Subcutaneous abdominal adipose tissue (tissue), 5 donors: Measurements from ENCODE around the gene CTNND2.

Experiments
- H3K27ac ChIP-seq: one replicate; pipeline ENCODE4 v1.7.0; 2013; ENCODE audit warnings: low read depth, mild to moderate bottlenecking, inconsistent platforms, low read length, moderate library complexity
- H3K27me3 ChIP-seq, 5 donors: one replicate each; pipeline ENCODE4 v1.7.0; 2013; ENCODE audit warnings: low read length in 5 of 5, inconsistent platforms in 1 of 5; ENCODE audit not compliant: control insufficient read depth in 5 of 5, insufficient read depth in 4 of 5
- H3K36me3 ChIP-seq, 5 donors: one replicate each; pipeline ENCODE4 v1.7.0; 2013; ENCODE audit warnings: low read length in 5 of 5; ENCODE audit not compliant: control insufficient read depth in 5 of 5, insufficient read depth in 5 of 5
- H3K4me1 ChIP-seq, 5 donors: one replicate each; pipeline ENCODE4 v1.7.0; 2013; ENCODE audit warnings: low read length in 5 of 5, mild to moderate bottlenecking in 3 of 5, moderate library complexity in 1 of 5; ENCODE audit not compliant: control insufficient read depth in 5 of 5, insufficient read depth in 5 of 5
- H3K4me3 ChIP-seq, 5 donors: one replicate each; pipeline ENCODE4 v1.7.0; 2013; ENCODE audit warnings: low read length in 5 of 5, low read depth in 1 of 5
- H3K9ac ChIP-seq, 5 donors: one replicate each; pipeline ENCODE4 v1.7.0; 2013; ENCODE audit warnings: low read length in 5 of 5, mild to moderate bottlenecking in 4 of 5, moderate library complexity in 3 of 5
- H3K9me3 ChIP-seq, 5 donors: one replicate each; pipeline ENCODE4 v1.7.0; 2013; ENCODE audit warnings: low read length in 5 of 5; ENCODE audit not compliant: control insufficient read depth in 5 of 5
- donor health status: healthy.
- donor health status: healthy.
- donor health status: healthy.
- donor health status: healthy.
- donor health status: healthy.

The CTNND2 gene

DNA sequence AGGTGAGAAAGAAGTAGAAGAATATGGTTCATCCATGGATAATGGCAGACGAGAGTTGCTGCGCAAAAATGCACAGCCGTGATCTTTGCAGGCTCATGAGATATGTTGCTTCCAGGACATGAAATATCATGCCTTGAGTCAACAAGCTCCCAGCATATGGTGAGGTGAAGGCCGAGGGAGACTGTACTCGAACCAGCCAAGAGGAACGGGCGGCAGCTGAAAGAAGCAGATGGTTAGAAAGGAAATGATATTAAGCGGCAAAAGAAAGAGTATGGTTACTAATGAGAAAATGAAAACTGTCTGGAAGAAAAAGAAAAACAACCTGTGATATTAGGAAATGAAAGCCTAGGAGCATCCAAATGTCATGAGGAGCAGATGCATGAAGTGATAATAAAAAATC is 798.5 kb downstream of the CTNND2 start:
- H3K27me3 ChIP-seq, result no peaks in the 10 kb centered on the region
- no peaks in the 10 kb centered on the region for H3K4me1 ChIP-seq
- H3K4me3 ChIP-seq, result no peak overlapping the region
- no peaks in the 10 kb centered on the region for H3K36me3 ChIP-seq
- H3K9ac ChIP-seq, result no peak overlapping the region
- H3K9me3 ChIP-seq, result no peaks in the 10 kb centered on the region
- no peak overlapping the region for H3K27ac ChIP-seq

DNA sequence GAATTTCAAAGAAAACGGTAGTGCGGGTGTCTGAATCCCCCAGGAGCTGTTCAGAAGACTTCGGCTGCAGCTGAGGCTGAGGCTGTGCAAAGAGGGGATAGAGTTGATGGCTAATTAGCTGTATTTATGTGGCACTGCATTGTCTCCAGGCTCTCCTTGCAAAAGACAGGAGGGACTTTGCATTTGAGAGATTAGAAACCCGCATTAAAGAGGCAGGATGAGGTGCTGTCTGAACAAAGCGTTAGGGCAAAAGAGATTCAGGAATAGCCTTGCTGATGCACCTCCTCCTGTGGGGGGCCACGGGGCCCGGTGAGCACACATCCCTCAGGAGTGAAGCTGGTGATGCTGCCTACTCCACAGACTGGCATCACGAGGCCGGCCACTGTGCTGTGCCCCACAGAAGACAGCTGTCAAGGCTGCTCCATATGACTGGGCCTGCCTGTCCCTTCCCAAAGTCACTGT is 799.6 kb downstream of the CTNND2 start:
- no peaks in the 10 kb centered on the region for H3K4me1 ChIP-seq
- H3K36me3 ChIP-seq, result no peaks in the 10 kb centered on the region
- H3K9me3 ChIP-seq, result no peaks in the 10 kb centered on the region
- no peak overlapping the region for H3K9ac ChIP-seq
- no peak overlapping the region for H3K27ac ChIP-seq
- H3K4me3 ChIP-seq, result no peak overlapping the region
- H3K27me3 ChIP-seq, result no peaks in the 10 kb centered on the region

DNA sequence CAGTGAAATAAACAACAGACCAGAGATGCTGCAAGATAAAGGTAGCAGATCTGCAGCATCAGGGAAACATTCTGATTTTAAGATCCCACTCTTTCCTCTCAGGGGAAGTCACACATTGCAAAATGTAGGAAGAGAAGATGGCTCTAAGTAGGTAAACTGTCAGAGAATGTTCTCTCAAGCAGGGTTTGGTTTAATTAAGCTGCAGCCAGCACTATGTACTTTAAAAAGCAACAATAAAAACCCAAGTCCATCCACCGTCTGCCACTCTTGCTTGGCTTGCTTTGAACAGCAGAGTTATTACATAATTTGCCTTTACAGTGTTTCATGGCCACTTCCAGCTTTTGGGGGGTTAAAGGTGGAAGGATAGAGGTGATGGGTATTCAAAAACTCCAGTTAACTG is 800.0 kb downstream of the CTNND2 start:
- Histone ChIP-seq H3K9ac (no peak overlapping the region), H3K4me1 (no peaks in the 10 kb centered on the region), H3K36me3 (no peaks in the 10 kb centered on the region), H3K27ac (no peak overlapping the region), H3K4me3 (no peak overlapping the region), H3K27me3 (no peaks in the 10 kb centered on the region), H3K9me3 (no peaks in the 10 kb centered on the region)

DNA sequence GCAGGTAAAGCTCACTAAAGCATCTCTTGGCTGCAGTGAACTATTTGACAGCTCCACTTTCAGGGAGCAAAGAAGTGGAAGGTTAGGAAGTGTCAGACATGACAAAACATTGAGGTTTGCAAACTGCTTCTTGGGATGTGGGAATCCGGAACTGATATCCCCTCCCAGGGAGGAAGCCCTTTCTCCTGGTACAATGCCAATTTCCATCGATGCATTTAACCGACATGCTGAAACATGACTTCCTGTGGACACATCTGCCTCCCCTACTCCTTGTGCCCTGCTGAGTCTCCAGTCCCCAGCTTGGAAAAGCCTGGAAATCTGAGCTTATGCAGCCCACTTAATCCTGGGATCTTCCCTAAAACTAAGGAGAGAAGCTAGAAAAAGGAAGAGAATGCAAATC is 820.1 kb downstream of the CTNND2 start:
- no peaks in the 10 kb centered on the region for H3K36me3 ChIP-seq
- H3K9ac ChIP-seq, result no peak overlapping the region
- H3K9me3 ChIP-seq, result peaks cover 0 to 17% (median 6%) of the 10 kb centered on the region in 5 donors
- H3K27ac ChIP-seq, result no peak overlapping the region
- H3K4me3 ChIP-seq, result no peak overlapping the region
- H3K27me3 ChIP-seq, result no peaks in the 10 kb centered on the region
- no peaks in the 10 kb centered on the region for H3K4me1 ChIP-seq

DNA sequence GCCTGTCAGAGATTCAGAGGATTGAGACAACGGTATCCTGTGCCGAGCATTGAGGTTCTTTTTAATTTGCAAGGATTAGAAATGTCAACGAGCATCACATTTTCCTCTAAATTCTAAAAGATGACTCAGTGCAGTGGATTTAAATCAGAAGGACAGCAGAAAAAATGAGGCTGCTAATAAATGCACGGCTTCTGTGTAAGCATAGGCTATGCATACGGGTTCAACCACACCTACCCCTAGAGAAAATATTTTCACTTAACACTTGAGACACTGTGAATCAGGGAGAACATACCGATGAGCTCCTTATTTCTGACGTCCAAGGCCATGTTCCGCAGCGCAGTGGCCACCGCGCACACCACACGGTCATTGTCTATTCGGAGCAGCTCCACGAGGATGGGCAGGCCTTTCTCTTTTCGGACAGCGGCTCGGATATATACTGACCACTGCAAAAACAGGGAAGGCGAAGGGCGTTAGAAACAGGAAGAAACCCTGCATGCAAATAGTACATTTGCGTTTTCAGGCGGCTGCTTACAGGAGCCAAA is 821.8 kb downstream of the CTNND2 start:
- no peak overlapping the region for H3K4me3 ChIP-seq
- no peak overlapping the region for H3K9ac ChIP-seq
- H3K9me3 ChIP-seq, result peaks cover 0 to 7% (median 0%) of the 10 kb centered on the region in 5 donors
- H3K36me3 ChIP-seq, result no peaks in the 10 kb centered on the region
- H3K27me3 ChIP-seq, result no peaks in the 10 kb centered on the region
- H3K4me1 ChIP-seq, result no peaks in the 10 kb centered on the region
- H3K27ac ChIP-seq, result no peak overlapping the region

DNA sequence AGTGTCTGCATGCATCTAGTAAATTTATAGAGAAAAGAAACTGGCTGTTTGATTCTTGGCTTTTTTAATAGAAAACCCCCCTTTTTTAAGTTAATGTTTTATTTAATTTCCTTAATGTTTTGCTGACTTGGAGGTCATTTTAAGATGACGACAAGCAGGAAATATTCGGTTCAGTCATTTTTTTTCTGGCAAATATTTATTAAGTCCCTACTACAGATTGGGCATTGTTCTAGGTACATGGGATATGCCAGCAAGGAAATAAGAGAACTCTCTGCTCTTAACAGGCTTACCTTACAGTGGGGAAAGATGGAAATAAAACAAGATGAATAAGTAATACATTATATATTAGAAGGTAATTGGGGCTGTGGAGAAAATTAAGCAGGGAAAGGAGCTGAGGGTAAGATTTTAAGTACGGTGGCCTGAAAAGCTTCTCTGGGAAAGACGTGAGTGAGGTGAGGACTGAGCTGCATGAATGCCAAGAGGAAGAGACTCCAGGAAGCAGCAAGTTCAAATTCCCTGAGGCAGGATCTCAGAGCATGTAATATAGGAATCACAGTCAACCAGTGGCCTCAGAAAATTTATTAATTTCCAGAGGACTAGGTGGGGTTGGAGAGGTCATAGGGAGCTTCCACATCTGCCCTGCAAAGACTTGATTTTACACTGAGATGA is 827.2 kb downstream of the CTNND2 start:
- no peaks in the 10 kb centered on the region for H3K9me3 ChIP-seq
- H3K4me3 ChIP-seq, result no peak overlapping the region
- no peak overlapping the region for H3K9ac ChIP-seq
- H3K27ac ChIP-seq, result no peak overlapping the region
- H3K27me3 ChIP-seq, result no peaks in the 10 kb centered on the region
- H3K4me1 ChIP-seq, result no peaks in the 10 kb centered on the region
- H3K36me3 ChIP-seq, result no peaks in the 10 kb centered on the region

DNA sequence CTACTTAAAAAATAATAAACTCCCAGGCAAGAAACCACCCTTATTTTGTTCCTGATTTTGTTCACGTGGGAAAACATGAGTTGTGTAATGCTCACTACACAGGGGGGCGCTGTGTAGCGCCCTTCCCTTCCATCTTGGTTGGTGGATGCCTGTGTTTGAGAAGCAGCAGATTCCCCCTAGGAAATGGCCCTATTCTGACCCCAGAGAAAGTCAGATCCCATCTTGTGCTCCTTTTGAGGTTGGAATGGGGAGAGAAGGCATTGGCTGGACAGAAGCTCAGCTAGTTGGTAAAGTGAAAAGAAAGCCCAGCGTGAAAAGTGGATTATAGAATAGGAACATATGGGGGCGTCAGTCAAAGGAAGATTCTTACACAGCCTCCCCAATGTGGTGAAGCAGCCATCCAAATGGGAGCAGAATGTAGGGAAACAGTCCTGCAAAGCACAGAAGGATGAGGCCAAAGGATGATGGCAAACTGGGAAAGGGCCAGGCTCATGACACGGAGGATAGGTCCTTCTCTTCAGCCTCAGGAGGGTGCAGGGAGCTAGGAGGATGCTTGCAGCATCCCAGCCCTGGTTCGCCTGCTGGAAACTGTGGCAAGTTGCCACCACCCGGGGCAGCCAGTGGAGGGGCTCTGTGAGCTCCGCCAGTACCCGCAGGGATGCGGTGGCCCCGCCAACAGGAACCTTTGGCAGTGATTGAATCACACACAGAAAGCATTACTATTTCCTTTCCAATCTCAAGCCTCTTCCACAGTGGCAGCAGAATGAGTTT is 829.0 kb downstream of the CTNND2 start:
- Histone ChIP-seq H3K27ac (no peak overlapping the region), H3K9me3 (no peaks in the 10 kb centered on the region), H3K36me3 (no peaks in the 10 kb centered on the region), H3K27me3 (no peaks in the 10 kb centered on the region), H3K9ac (no peak overlapping the region), H3K4me1 (no peaks in the 10 kb centered on the region), H3K4me3 (no peak overlapping the region)

DNA sequence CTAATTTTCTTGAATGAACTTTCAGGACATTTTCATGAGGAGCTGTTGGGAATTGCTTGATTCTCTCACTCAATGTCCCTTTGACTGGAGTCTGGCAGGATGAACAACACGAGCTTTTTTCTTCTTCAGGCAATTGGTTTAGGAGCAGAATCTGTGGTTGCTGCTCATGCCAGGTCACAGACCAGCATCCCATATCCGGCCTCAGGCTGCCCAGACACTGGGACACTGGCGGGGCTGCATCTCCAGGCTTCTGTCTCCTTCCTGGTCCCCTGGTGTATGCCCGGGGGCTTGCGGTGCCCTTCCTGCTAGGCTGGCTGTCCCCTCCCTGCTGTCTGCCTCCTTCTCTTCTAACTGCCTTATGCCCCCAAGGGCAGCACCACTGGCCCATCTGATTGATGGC is 831.7 kb downstream of the CTNND2 start:
- Histone ChIP-seq H3K36me3 (no peaks in the 10 kb centered on the region), H3K9me3 (no peaks in the 10 kb centered on the region), H3K27ac (no peak overlapping the region), H3K9ac (no peak overlapping the region), H3K4me3 (no peak overlapping the region), H3K27me3 (no peaks in the 10 kb centered on the region), H3K4me1 (no peaks in the 10 kb centered on the region)

DNA sequence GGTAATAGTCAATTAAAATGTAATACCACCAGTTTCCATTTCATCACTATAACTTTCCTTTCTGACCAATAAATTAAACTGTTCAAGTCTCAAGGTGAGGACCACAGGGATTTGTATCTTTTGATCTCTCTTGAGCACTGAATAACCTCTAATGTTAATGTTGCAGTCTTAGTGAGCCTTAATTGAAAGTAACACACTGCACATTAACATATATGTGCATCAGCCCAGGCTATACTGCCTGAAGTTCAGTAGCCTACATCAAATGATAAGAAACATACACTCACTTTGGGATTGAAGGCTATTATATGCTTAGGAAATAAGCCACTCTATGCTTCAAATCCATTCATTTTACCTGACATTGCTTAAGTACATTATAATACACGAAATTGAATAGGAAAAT is 832.2 kb downstream of the CTNND2 start:
- no peaks in the 10 kb centered on the region for H3K36me3 ChIP-seq
- H3K4me1 ChIP-seq, result no peaks in the 10 kb centered on the region
- no peaks in the 10 kb centered on the region for H3K9me3 ChIP-seq
- no peak overlapping the region for H3K27ac ChIP-seq
- H3K27me3 ChIP-seq, result no peaks in the 10 kb centered on the region
- no peak overlapping the region for H3K4me3 ChIP-seq
- H3K9ac ChIP-seq, result no peak overlapping the region

DNA sequence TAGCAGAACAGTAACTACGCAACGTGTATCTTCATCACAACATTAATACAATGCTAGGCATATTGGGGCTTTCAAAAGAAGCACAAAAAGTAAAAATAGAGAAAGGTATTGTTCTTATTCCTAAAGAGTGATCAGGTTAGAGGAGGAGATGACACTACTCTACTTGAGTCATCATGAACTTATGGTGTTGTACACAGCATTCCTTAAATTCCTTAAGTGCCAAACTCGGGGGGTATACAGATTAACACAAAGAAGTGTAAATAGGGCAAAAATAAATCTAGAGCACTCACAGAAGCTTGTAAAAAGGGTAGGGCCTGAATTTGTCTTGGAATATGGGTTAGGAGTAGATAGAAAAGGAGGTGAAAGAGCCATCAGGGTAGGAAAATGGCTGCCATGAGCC is 835.2 kb downstream of the CTNND2 start:
- H3K4me3 ChIP-seq, result no peak overlapping the region
- H3K9ac ChIP-seq, result no peak overlapping the region
- H3K27me3 ChIP-seq, result no peaks in the 10 kb centered on the region
- H3K36me3 ChIP-seq, result no peaks in the 10 kb centered on the region
- H3K27ac ChIP-seq, result no peak overlapping the region
- H3K9me3 ChIP-seq, result no peaks in the 10 kb centered on the region
- H3K4me1 ChIP-seq, result no peaks in the 10 kb centered on the region
